Caco-2 (cell line): Measurements from ENCODE around the gene TAS2R8. TPM values are rescaled to one million over a fixed set of nuclear protein-coding genes. Genes with fewer than 3 reads are reported as not detected.

Experiments
- BruUV-seq: library from RNA; stranded (reverse); fragments of 400-500 nt; replicated peaks from 2 replicates; lab custom pipeline; 2021; lab: Mats Ljungman, UMichigan
- CTCF ChIA-PET: fragments of 300-600 bp; sonication (Branson Sonifier 250); formaldehyde crosslinking; loops from one replicate; lab custom pipeline; 2022; ENCODE audit warnings: antibody characterized with exemption; lab: Charles Lee
- POLR2A ChIA-PET: fragments of 300-600 bp; sonication (Branson Sonifier 250); formaldehyde crosslinking; loops from one replicate; lab custom pipeline; 2022; ENCODE audit warnings: antibody characterized with exemption; lab: Charles Lee
- DNase-seq, 2 experiments: peaks; one replicate each; pipeline versions ENCODE4 v3.0.0 to v3.0.0-alpha.2; 2020 to 2022
- H3K27me3 ChIP-seq: replicated peaks from 2 replicates; pipeline ENCODE4 v1.6.0; 2011; ENCODE audit warnings: low read length; ENCODE audit not compliant: control insufficient read depth, insufficient read depth
- H3K36me3 ChIP-seq: 2 replicates; pipeline ENCODE4 v1.5.1; 2011; ENCODE audit warnings: low read length; ENCODE audit not compliant: control insufficient read depth, insufficient read depth
- H3K4me1 ChIP-seq: fragments of 250-450 bp; sonication (Bioruptor Pico); 2 replicates; pipeline ENCODE4 v1.5.1; 2020; ENCODE audit warnings: mild to moderate bottlenecking
- H3K4me3 ChIP-seq: 2 replicates; pipeline ENCODE4 v1.5.1; 2011; ENCODE audit warnings: low read depth, mild to moderate bottlenecking, control low read depth, low read length
- H3K9me3 ChIP-seq: fragments of 250-450 bp; sonication (Bioruptor Pico); 2 replicates; pipeline ENCODE4 v1.5.1; 2020; ENCODE audit warnings: mild to moderate bottlenecking, moderate library complexity
- H3K27ac Mint-ChIP-seq: one replicate; pipeline ENCODE4 v1.8.0; 2022; ENCODE audit warnings: mixed read lengths; ENCODE audit not compliant: unreplicated experiment
- H3K27me3 Mint-ChIP-seq: one replicate; pipeline ENCODE4 v1.8.0; 2022; ENCODE audit warnings: mixed read lengths; ENCODE audit not compliant: insufficient read depth, unreplicated experiment
- H3K36me3 Mint-ChIP-seq: one replicate; pipeline ENCODE4 v1.8.0; 2022; ENCODE audit warnings: mild to moderate bottlenecking, mixed read lengths; ENCODE audit not compliant: insufficient read depth, unreplicated experiment
- H3K4me1 Mint-ChIP-seq: one replicate; pipeline ENCODE4 v1.8.0; 2022; ENCODE audit warnings: low read depth, mixed read lengths; ENCODE audit not compliant: unreplicated experiment
- H3K4me3 Mint-ChIP-seq: one replicate; pipeline ENCODE4 v1.8.0; 2022; ENCODE audit warnings: mild to moderate bottlenecking, moderate library complexity, mixed read lengths; ENCODE audit not compliant: unreplicated experiment
- H3K9me3 Mint-ChIP-seq: one replicate; pipeline ENCODE4 v1.8.0; 2022; ENCODE audit warnings: mixed read lengths; ENCODE audit not compliant: unreplicated experiment
- CTCF ChIP-seq, 2 experiments: fragments of 200-600 bp in 1 of 2; IDR thresholded peaks; 1 replicate in 1 of 2; 2 replicates in 1 of 2; pipeline versions ENCODE4 v1.5.1 to v1.8.0; 2011 to 2022; ENCODE audit warnings: antibody characterized with exemption in 1 of 2, control low read depth in 1 of 2, inconsistent platforms in 1 of 2, low read depth in 1 of 2, low read length in 1 of 2, mild to moderate bottlenecking in 1 of 2, moderate library complexity in 1 of 2; ENCODE audit not compliant: insufficient read depth in 1 of 2, severe bottlenecking in 1 of 2, unreplicated experiment in 1 of 2
- intact Hi-C: fragments of 100-400 bp; cut with micrococcal nuclease; formaldehyde crosslinking; loops from one replicate; pipeline ENCODE4 v1.10.0; 2022; ENCODE audit not compliant: unreplicated experiment
- total RNA-seq: library from RNA; stranded (reverse); gene quantifications from 2 replicates; pipeline ENCODE4 v1.2.3, GENCODE V29; 2022

The TAS2R8 gene
- total RNA-seq, 1 experiment from 2014 or later, result not detected

GRCh38 chr12:10842862-10843261, 35.8 kb upstream of the TAS2R8 start:
- no peak overlapping the region for H3K4me3 ChIP-seq
- H3K9me3 ChIP-seq, result no peaks in the 10 kb centered on the region; the same call in 1 of the 2 replicates
- DNase-seq, result no peak
- Mint-ChIP-seq H3K27me3 (no peaks in the 10 kb centered on the region), H3K36me3 (no peaks in the 10 kb centered on the region), H3K27ac (no peak overlapping the region), H3K4me3 (no peak overlapping the region), H3K4me1 (no peaks in the 10 kb centered on the region), H3K9me3 (peaks cover 4% of the 10 kb centered on the region)
- POLR2A ChIA-PET, result no interaction called here
- intact Hi-C loops, result no loop called here
- no TSS peak for BruUV-seq
- H3K36me3 ChIP-seq, result no peaks in the 10 kb centered on the region
- CTCF ChIA-PET, result no interaction called here
- H3K4me1 ChIP-seq, result 0 out of 2 replicates have a peak, but pooled peaks cover 5% of the 10 kb centered on the region
- no peaks in the 10 kb centered on the region for H3K27me3 ChIP-seq
- no peak for TF ChIP-seq CTCF (IDR thresholded peaks at IDR 0.05; ENCODE audit: insufficient read depth in 1 of 2, low read depth in 1 of 2, low read length in 1 of 2, severe bottlenecking in 1 of 2, unreplicated experiment in 1 of 2)

- ChIA-PET POLR2A (no interaction called here), CTCF (no interaction called here)
- DNase-seq, result no peak
- Mint-ChIP-seq H3K36me3 (no peaks in the 10 kb centered on the region), H3K4me3 (no peak overlapping the region), H3K27ac (no peak overlapping the region), H3K27me3 (no peaks in the 10 kb centered on the region), H3K9me3 (peaks cover 26% of the 10 kb centered on the region), H3K4me1 (peaks cover 19% of the 10 kb centered on the region)
- no TSS peak for BruUV-seq
- TF ChIP-seq CTCF (IDR thresholded peaks at IDR 0.05; ENCODE audit: insufficient read depth in 1 of 2, low read depth in 1 of 2, low read length in 1 of 2, severe bottlenecking in 1 of 2, unreplicated experiment in 1 of 2), result no peak
- H3K4me1 ChIP-seq, result peaks cover 16% of the 10 kb centered on the region
- no peak overlapping the region for H3K4me3 ChIP-seq
- no peaks in the 10 kb centered on the region for H3K27me3 ChIP-seq
- no peaks in the 10 kb centered on the region for H3K36me3 ChIP-seq
- H3K9me3 ChIP-seq, result peaks cover 7% of the 10 kb centered on the region
- intact Hi-C loops, result no loop called here
Measured at GRCh38 chr12:10838461-10838860, 31.4 kb upstream of the TAS2R8 start.

GRCh38 chr12:10829994-10830393, 22.9 kb upstream of the TAS2R8 start:
- Mint-ChIP-seq H3K27ac (no peak overlapping the region), H3K4me1 (no peaks in the 10 kb centered on the region), H3K9me3 (no peaks in the 10 kb centered on the region), H3K4me3 (no peak overlapping the region), H3K27me3 (no peaks in the 10 kb centered on the region), H3K36me3 (no peaks in the 10 kb centered on the region)
- H3K4me3 ChIP-seq, result no peak overlapping the region
- no peaks in the 10 kb centered on the region for H3K4me1 ChIP-seq
- H3K36me3 ChIP-seq, result no peaks in the 10 kb centered on the region
- H3K27me3 ChIP-seq, result no peaks in the 10 kb centered on the region
- intact Hi-C loops, result no loop called here
- no peaks in the 10 kb centered on the region for H3K9me3 ChIP-seq
- no TSS peak for BruUV-seq
- ChIA-PET POLR2A (no interaction called here), CTCF (no interaction called here)
- TF ChIP-seq CTCF (IDR thresholded peaks at IDR 0.05; ENCODE audit: insufficient read depth in 1 of 2, low read depth in 1 of 2, low read length in 1 of 2, severe bottlenecking in 1 of 2, unreplicated experiment in 1 of 2), result no peak
- no peak for DNase-seq
